Measurements from ENCODE around the gene HS3ST5. TPM values are rescaled to one million over a fixed set of nuclear protein-coding genes. Genes with fewer than 3 reads are reported as not detected.

HS3ST5 gene
- total and polyA plus RNA-seq, 2 experiments from 2014 or later, result 2.8 to 3.5 TPM

DNA sequence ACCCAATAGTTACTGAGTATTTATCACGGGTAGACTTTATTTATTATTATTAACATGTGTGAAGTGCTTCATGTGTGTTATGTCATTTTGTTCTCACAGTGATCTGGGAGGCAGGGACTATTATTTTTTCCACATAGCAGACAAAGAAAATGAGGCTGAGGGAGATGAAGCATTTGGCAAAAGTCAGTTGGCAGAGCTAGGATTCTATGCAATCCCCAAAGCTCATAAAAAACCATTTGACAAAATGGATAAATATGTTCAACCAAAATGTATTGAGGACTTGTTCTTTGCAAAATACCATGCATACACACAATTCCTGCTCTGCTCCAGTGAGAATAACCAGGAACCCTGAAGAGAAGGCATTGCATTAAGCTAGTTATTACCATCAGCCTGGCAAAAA, 184.4 kb downstream of the HS3ST5 start:
- peaks cover 23% of the 10 kb centered on the region for H3K4me1 ChIP-seq (ENCODE audit: insufficient read depth)

More for the DNA sequence above, 184.4 kb downstream of the HS3ST5 start:
- no peaks in the 10 kb centered on the region for H3K36me3 Mint-ChIP-seq (ENCODE audit: low read depth)
- Histone ChIP-seq H2AFZ (no peak overlapping the region), H3K4me3 (no peak overlapping the region), H3K27ac (ENCODE audit: low read depth) (no peak overlapping the region), H3K4me2 (no peak overlapping the region), H3K9me2 (ENCODE audit: insufficient read depth) (no peaks in the 10 kb centered on the region), H3F3A (replicated peaks; ENCODE audit: low read depth) (no peaks in the 10 kb centered on the region), H3K79me2 (replicated peaks; ENCODE audit: insufficient read depth) (no peaks in the 10 kb centered on the region), H3K27me3 (ENCODE audit: insufficient read depth) (no peaks in the 10 kb centered on the region), H3K36me3 (ENCODE audit: insufficient read depth) (no peaks in the 10 kb centered on the region), H4K20me1 (replicated peaks; ENCODE audit: insufficient read depth) (no peaks in the 10 kb centered on the region)
- no peak overlapping the region for H3K4me3 Mint-ChIP-seq
- no peak for TF ChIP-seq POLR2AphosphoS5 (IDR thresholded peaks at IDR 0.05; ENCODE audit: low read depth)
- no peak for TF ChIP-seq STAT1 (IDR thresholded peaks at IDR 0.05; ENCODE audit: unreplicated experiment)
- TF ChIP-seq ZNF114 (CRISPR knock-in tag; IDR thresholded peaks at IDR 0.05), result no peak
- TF ChIP-seq, protein P1, sequence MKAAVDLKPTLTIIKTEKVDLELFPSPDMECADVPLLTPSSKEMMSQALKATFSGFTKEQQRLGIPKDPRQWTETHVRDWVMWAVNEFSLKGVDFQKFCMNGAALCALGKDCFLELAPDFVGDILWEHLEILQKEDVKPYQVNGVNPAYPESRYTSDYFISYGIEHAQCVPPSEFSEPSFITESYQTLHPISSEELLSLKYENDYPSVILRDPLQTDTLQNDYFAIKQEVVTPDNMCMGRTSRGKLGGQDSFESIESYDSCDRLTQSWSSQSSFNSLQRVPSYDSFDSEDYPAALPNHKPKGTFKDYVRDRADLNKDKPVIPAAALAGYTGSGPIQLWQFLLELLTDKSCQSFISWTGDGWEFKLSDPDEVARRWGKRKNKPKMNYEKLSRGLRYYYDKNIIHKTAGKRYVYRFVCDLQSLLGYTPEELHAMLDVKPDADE (IDR thresholded peaks at IDR 0.05), result no peak
- no peak for TF ChIP-seq CREB1 (CRISPR knock-in tag; IDR thresholded peaks at IDR 0.05; ENCODE audit: low read depth)
- TF ChIP-seq NANOG (IDR thresholded peaks at IDR 0.05; ENCODE audit: borderline replicate concordance), result no peak
- TF ChIP-seq, protein P2, sequence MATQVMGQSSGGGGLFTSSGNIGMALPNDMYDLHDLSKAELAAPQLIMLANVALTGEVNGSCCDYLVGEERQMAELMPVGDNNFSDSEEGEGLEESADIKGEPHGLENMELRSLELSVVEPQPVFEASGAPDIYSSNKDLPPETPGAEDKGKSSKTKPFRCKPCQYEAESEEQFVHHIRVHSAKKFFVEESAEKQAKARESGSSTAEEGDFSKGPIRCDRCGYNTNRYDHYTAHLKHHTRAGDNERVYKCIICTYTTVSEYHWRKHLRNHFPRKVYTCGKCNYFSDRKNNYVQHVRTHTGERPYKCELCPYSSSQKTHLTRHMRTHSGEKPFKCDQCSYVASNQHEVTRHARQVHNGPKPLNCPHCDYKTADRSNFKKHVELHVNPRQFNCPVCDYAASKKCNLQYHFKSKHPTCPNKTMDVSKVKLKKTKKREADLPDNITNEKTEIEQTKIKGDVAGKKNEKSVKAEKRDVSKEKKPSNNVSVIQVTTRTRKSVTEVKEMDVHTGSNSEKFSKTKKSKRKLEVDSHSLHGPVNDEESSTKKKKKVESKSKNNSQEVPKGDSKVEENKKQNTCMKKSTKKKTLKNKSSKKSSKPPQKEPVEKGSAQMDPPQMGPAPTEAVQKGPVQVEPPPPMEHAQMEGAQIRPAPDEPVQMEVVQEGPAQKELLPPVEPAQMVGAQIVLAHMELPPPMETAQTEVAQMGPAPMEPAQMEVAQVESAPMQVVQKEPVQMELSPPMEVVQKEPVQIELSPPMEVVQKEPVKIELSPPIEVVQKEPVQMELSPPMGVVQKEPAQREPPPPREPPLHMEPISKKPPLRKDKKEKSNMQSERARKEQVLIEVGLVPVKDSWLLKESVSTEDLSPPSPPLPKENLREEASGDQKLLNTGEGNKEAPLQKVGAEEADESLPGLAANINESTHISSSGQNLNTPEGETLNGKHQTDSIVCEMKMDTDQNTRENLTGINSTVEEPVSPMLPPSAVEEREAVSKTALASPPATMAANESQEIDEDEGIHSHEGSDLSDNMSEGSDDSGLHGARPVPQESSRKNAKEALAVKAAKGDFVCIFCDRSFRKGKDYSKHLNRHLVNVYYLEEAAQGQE (IDR thresholded peaks at IDR 0.05; ENCODE audit: unreplicated experiment), result no peak
- TF ChIP-seq, protein P3, sequence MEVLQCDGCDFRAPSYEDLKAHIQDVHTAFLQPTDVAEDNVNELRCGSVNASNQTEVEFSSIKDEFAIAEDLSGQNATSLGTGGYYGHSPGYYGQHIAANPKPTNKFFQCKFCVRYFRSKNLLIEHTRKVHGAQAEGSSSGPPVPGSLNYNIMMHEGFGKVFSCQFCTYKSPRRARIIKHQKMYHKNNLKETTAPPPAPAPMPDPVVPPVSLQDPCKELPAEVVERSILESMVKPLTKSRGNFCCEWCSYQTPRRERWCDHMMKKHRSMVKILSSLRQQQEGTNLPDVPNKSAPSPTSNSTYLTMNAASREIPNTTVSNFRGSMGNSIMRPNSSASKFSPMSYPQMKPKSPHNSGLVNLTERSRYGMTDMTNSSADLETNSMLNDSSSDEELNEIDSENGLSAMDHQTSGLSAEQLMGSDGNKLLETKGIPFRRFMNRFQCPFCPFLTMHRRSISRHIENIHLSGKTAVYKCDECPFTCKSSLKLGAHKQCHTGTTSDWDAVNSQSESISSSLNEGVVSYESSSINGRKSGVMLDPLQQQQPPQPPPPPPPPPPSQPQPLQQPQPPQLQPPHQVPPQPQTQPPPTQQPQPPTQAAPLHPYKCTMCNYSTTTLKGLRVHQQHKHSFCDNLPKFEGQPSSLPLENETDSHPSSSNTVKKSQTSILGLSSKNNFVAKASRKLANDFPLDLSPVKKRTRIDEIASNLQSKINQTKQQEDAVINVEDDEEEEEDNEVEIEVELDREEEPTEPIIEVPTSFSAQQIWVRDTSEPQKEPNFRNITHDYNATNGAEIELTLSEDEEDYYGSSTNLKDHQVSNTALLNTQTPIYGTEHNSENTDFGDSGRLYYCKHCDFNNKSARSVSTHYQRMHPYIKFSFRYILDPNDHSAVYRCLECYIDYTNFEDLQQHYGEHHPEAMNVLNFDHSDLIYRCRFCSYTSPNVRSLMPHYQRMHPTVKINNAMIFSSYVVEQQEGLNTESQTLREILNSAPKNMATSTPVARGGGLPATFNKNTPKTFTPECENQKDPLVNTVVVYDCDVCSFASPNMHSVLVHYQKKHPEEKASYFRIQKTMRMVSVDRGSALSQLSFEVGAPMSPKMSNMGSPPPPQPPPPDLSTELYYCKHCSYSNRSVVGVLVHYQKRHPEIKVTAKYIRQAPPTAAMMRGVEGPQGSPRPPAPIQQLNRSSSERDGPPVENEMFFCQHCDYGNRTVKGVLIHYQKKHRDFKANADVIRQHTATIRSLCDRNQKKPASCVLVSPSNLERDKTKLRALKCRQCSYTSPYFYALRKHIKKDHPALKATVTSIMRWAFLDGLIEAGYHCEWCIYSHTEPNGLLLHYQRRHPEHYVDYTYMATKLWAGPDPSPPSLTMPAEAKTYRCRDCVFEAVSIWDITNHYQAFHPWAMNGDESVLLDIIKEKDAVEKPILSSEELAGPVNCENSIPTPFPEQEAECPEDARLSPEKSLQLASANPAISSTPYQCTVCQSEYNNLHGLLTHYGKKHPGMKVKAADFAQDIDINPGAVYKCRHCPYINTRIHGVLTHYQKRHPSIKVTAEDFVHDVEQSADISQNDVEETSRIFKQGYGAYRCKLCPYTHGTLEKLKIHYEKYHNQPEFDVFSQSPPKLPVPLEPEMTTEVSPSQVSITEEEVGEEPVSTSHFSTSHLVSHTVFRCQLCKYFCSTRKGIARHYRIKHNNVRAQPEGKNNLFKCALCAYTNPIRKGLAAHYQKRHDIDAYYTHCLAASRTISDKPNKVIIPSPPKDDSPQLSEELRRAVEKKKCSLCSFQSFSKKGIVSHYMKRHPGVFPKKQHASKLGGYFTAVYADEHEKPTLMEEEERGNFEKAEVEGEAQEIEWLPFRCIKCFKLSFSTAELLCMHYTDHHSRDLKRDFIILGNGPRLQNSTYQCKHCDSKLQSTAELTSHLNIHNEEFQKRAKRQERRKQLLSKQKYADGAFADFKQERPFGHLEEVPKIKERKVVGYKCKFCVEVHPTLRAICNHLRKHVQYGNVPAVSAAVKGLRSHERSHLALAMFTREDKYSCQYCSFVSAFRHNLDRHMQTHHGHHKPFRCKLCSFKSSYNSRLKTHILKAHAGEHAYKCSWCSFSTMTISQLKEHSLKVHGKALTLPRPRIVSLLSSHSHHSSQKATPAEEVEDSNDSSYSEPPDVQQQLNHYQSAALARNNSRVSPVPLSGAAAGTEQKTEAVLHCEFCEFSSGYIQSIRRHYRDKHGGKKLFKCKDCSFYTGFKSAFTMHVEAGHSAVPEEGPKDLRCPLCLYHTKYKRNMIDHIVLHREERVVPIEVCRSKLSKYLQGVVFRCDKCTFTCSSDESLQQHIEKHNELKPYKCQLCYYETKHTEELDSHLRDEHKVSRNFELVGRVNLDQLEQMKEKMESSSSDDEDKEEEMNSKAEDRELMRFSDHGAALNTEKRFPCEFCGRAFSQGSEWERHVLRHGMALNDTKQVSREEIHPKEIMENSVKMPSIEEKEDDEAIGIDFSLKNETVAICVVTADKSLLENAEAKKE (CRISPR knock-in tag; IDR thresholded peaks at IDR 0.05), result no peak
- no peak for TF ChIP-seq EZH2phosphoT487 (IDR thresholded peaks at IDR 0.05; ENCODE audit: unreplicated experiment)
- TF ChIP-seq ZNF331 (CRISPR knock-in tag; IDR thresholded peaks at IDR 0.05; ENCODE audit: low read depth), result no peak
- TF ChIP-seq, protein P4, sequence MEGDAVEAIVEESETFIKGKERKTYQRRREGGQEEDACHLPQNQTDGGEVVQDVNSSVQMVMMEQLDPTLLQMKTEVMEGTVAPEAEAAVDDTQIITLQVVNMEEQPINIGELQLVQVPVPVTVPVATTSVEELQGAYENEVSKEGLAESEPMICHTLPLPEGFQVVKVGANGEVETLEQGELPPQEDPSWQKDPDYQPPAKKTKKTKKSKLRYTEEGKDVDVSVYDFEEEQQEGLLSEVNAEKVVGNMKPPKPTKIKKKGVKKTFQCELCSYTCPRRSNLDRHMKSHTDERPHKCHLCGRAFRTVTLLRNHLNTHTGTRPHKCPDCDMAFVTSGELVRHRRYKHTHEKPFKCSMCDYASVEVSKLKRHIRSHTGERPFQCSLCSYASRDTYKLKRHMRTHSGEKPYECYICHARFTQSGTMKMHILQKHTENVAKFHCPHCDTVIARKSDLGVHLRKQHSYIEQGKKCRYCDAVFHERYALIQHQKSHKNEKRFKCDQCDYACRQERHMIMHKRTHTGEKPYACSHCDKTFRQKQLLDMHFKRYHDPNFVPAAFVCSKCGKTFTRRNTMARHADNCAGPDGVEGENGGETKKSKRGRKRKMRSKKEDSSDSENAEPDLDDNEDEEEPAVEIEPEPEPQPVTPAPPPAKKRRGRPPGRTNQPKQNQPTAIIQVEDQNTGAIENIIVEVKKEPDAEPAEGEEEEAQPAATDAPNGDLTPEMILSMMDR (conservative IDR thresholded peaks at IDR 0.05; ENCODE audit: low read depth in 2 of 2), result no peak
- TF ChIP-seq JUNB (IDR thresholded peaks at IDR 0.05; ENCODE audit: unreplicated experiment), result no peak
- no peak for TF ChIP-seq EZH2 (IDR thresholded peaks at IDR 0.05; ENCODE audit: low read depth, unreplicated experiment)
- no peak overlapping the region for H3K27ac Mint-ChIP-seq
- DNase-seq (ENCODE audit: low spot score), result no peak
- no peaks in the 10 kb centered on the region for H3K9me3 Mint-ChIP-seq
- ATAC-seq, result no peak
- H3K4me1 Mint-ChIP-seq, result peaks cover 27% of the 10 kb centered on the region
- peaks cover 2% of the 10 kb centered on the region for H3K27me3 Mint-ChIP-seq (ENCODE audit: insufficient read depth, low read depth, poor library complexity)

Data from GM23338 (cell line).